HepG2 (cell line): ENCODE data around the gene ECD. TPM values are rescaled to one million over a fixed set of nuclear protein-coding genes. Genes with fewer than 3 reads are reported as not detected.

Source experiments
- ARHGAP35 ChIP-seq: sonication (generic); formaldehyde crosslinking; IDR thresholded peaks from 2 replicates; pipeline ENCODE4 v1.9.0; 2022; ENCODE audit warnings: mild to moderate bottlenecking, inconsistent platforms, moderate library complexity, missing genetic modification reagents, borderline replicate concordance
- CC2D1A ChIP-seq: sonication (generic); formaldehyde crosslinking; IDR thresholded peaks from 2 replicates; pipeline ENCODE4 v1.8.1; 2023; ENCODE audit warnings: mild to moderate bottlenecking, missing genetic modification reagents
- CCAR2 ChIP-seq: fragments of 200-400 bp; formaldehyde crosslinking; optimal IDR thresholded peaks from 2 replicates; pipeline ENCODE3; 2018; ENCODE audit warnings: low read depth, mild to moderate bottlenecking, low read length, moderate library complexity
- DMAP1 ChIP-seq: IDR thresholded peaks from 2 replicates; pipeline ENCODE4 v1.6.1; 2016
- DR1 ChIP-seq: sonication (generic); formaldehyde crosslinking; IDR thresholded peaks from 2 replicates; pipeline ENCODE4 v1.8.0; 2021; ENCODE audit warnings: mild to moderate bottlenecking, missing genetic modification reagents, inconsistent platforms
- ETV5 ChIP-seq: IDR thresholded peaks from 2 replicates; pipeline ENCODE4 v1.6.1; 2018; ENCODE audit warnings: missing biosample characterization, missing genetic modification reagents, inconsistent platforms, borderline replicate concordance
- HOXA9 ChIP-seq: sonication (generic); formaldehyde crosslinking; IDR thresholded peaks from 2 replicates; pipeline ENCODE4 v1.8.1; 2022; ENCODE audit warnings: missing genetic modification reagents, mild to moderate bottlenecking, moderate library complexity, borderline replicate concordance
- HOXD1 ChIP-seq: sonication (generic); formaldehyde crosslinking; IDR thresholded peaks from 2 replicates; pipeline ENCODE4 v1.5.0; 2020; ENCODE audit warnings: missing genetic modification reagents
- MATR3 ChIP-seq: sonication (generic); formaldehyde crosslinking; IDR thresholded peaks from 2 replicates; pipeline ENCODE4 v1.4.0; 2020; ENCODE audit warnings: missing genetic modification reagents
- MEF2D ChIP-seq: sonication (generic); formaldehyde crosslinking; IDR thresholded peaks from 2 replicates; pipeline ENCODE4 v1.5.1; 2020; ENCODE audit warnings: mild to moderate bottlenecking, missing genetic modification reagents
- MLLT10 ChIP-seq: sonication (generic); formaldehyde crosslinking; IDR thresholded peaks from 2 replicates; pipeline ENCODE4 v1.4.0; 2020; ENCODE audit warnings: missing genetic modification reagents
- MXI1 ChIP-seq: IDR thresholded peaks from 3 replicates; pipeline ENCODE4 v1.6.1; 2012; ENCODE audit warnings: low read depth, low read length, inconsistent platforms, borderline replicate concordance
- NR2F2 ChIP-seq: IDR thresholded peaks from 2 replicates; pipeline ENCODE4 v1.6.1; 2012; ENCODE audit warnings: low read depth, inconsistent platforms, borderline replicate concordance
- PHF21A ChIP-seq: sonication (generic); formaldehyde crosslinking; IDR thresholded peaks from 2 replicates; pipeline ENCODE4 v1.5.0; 2020; ENCODE audit warnings: mild to moderate bottlenecking, missing genetic modification reagents
- PHF8 ChIP-seq: sonication (generic); formaldehyde crosslinking; IDR thresholded peaks from 2 replicates; pipeline ENCODE4 v1.5.0; 2020; ENCODE audit warnings: missing genetic modification reagents
- RELA ChIP-seq: sonication (generic); formaldehyde crosslinking; IDR thresholded peaks from 2 replicates; pipeline ENCODE4 v1.4.0; 2020; ENCODE audit warnings: missing genetic modification reagents
- RXRB ChIP-seq: IDR thresholded peaks from 2 replicates; pipeline ENCODE4 v1.6.1; 2016; ENCODE audit warnings: borderline replicate concordance, missing genetic modification reagents, missing compliant biosample characterization
- SCMH1 ChIP-seq: sonication (generic); formaldehyde crosslinking; IDR thresholded peaks from 2 replicates; pipeline ENCODE4 v1.9.0; 2021; ENCODE audit warnings: missing genetic modification reagents, mild to moderate bottlenecking, borderline replicate concordance
- SP5 ChIP-seq: IDR thresholded peaks from 2 replicates; pipeline ENCODE4 v1.6.1; 2016; ENCODE audit warnings: low read depth, borderline replicate concordance
- SRSF9 ChIP-seq: fragments of 200-400 bp; formaldehyde crosslinking; IDR thresholded peaks from 2 replicates; pipeline ENCODE4 v1.6.1; 2018; ENCODE audit warnings: borderline replicate concordance, mild to moderate bottlenecking, low read depth, low read length; ENCODE audit not compliant: insufficient read depth, poor library complexity, severe bottlenecking
- TMF1 ChIP-seq: sonication (generic); formaldehyde crosslinking; IDR thresholded peaks from 2 replicates; pipeline ENCODE4 v1.8.1; 2022; ENCODE audit warnings: low read depth, missing genetic modification reagents
- ZMAT3 ChIP-seq: sonication (generic); formaldehyde crosslinking; conservative IDR thresholded peaks from 2 replicates; pipeline ENCODE4 v1.7.0; 2021; ENCODE audit warnings: missing genetic modification reagents
- ZNF562 ChIP-seq: sonication (generic); formaldehyde crosslinking; IDR thresholded peaks from 2 replicates; pipeline ENCODE4 v1.8.0; 2022; ENCODE audit warnings: missing genetic modification reagents, borderline replicate concordance
- ZNF776 ChIP-seq: sonication (generic); formaldehyde crosslinking; IDR thresholded peaks from 2 replicates; pipeline ENCODE4 v1.4.0; 2020; ENCODE audit warnings: mild to moderate bottlenecking, missing genetic modification reagents
- ZNF788 ChIP-seq: sonication (generic); formaldehyde crosslinking; IDR thresholded peaks from 2 replicates; pipeline ENCODE4 v1.5.0; 2020; ENCODE audit warnings: mild to moderate bottlenecking, missing genetic modification reagents, borderline replicate concordance
- polyA plus RNA-seq, 8 experiments: library from polyadenylated mRNA; depleted of rRNA in 3 of 8; stranded (reverse) in 7 of 8; unstranded in 1 of 8; fragments of >200 nt; fragmentation: Illumina TruSeq in 4 of 8; extraction: Trizol in 4 of 8; gene quantifications; 2 replicates each; pipeline versions ENCODE4 v1.2.1 to v1.2.3, GENCODE V29; 2011 to 2016; ENCODE audit warnings: low read depth in 4 of 8, missing spikeins in 1 of 8, mixed read lengths in 1 of 8; ENCODE audit not compliant: insufficient read depth in 1 of 8
- total RNA-seq, 5 experiments: library from RNA; depleted of rRNA; stranded (reverse); fragments of >200 nt; fragmentation: Illumina TruSeq; extraction: Trizol; gene quantifications; 2 replicates each; pipeline ENCODE4 v1.2.3, GENCODE V29; 2016; ENCODE audit warnings: low read depth in 1 of 5
- TF ChIP-seq, protein P1 (sequence below): IDR thresholded peaks from 2 replicates; pipeline ENCODE4 v1.6.1; 2016; ENCODE audit warnings: missing compliant biosample characterization, missing genetic modification reagents, borderline replicate concordance
- TF ChIP-seq, protein P2 (sequence below): sonication (generic); formaldehyde crosslinking; IDR thresholded peaks from 2 replicates; pipeline ENCODE4 v1.5.0; 2020; ENCODE audit warnings: missing genetic modification reagents
- TF ChIP-seq, protein P3 (sequence below): sonication (generic); formaldehyde crosslinking; IDR thresholded peaks from 2 replicates; pipeline ENCODE4 v1.5.1; 2020; ENCODE audit warnings: mild to moderate bottlenecking, missing genetic modification reagents

Gene ECD
- total and polyA plus RNA-seq, 2 of the 13 experiments (the other 11 are each of a cell fraction or from before 2014, with no cell fraction given) = 21.5 to 27.6 TPM

DNA sequence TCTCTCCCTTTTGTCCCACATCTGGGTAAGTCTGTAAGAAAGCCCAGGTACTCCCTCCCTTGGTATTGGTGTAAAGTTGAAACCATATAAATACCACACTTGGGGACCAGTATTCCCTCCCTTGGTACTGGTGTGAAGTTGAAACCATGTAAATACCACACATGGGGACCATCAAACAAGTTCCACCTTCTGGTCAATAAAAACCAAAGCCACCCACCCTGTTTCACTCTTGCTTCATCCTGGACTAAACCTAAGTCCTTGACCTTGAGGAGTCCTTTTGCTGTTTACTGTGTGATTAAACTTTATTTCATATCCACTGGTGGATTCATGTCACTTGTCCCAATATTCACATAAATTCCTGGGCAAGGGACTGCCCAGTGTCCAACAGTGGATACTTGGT is 79.5 kb downstream of the ECD start (continued):
- TF ChIP-seq ZNF562 (CRISPR knock-in tag) (no peak), MLLT10 (CRISPR knock-in tag) (no peak), ETV5 (CRISPR knock-in tag) (peak; percentile 34; the same call in 1 of the 2 replicates), ARHGAP35 (no peak), CC2D1A (CRISPR knock-in tag) (no peak), ZNF788 (CRISPR knock-in tag) (no peak), DR1 (CRISPR knock-in tag) (no peak), ZMAT3 (CRISPR knock-in tag) (no peak), DMAP1 (CRISPR knock-in tag) (no peak), PHF8 (CRISPR knock-in tag) (no peak), RXRB (CRISPR knock-in tag) (peak; percentile 57), SP5 (CRISPR knock-in tag) (0 out of 2 replicates have a peak, but pooled peaks have one; percentile 34), CCAR2 (no peak), RELA (peak; percentile 46; the same call in 1 of the 2 replicates), MATR3 (no peak), MEF2D (no peak), TMF1 (no peak), SCMH1 (CRISPR knock-in tag) (no peak), ZNF776 (no peak), NR2F2 (peak; percentile 60; the same call in 1 of the 2 replicates), HOXA9 (CRISPR knock-in tag) (no peak), SRSF9 (no peak), MXI1 (no peak; the same call in 2 of the 3 replicates), HOXD1 (CRISPR knock-in tag) (no peak), PHF21A (peak; percentile 59; the same call in 1 of the 2 replicates)
- TF ChIP-seq, protein P1, sequence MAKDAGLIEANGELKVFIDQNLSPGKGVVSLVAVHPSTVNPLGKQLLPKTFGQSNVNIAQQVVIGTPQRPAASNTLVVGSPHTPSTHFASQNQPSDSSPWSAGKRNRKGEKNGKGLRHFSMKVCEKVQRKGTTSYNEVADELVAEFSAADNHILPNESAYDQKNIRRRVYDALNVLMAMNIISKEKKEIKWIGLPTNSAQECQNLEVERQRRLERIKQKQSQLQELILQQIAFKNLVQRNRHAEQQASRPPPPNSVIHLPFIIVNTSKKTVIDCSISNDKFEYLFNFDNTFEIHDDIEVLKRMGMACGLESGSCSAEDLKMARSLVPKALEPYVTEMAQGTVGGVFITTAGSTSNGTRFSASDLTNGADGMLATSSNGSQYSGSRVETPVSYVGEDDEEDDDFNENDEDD (CRISPR knock-in tag) = no peak
- TF ChIP-seq, protein P2, sequence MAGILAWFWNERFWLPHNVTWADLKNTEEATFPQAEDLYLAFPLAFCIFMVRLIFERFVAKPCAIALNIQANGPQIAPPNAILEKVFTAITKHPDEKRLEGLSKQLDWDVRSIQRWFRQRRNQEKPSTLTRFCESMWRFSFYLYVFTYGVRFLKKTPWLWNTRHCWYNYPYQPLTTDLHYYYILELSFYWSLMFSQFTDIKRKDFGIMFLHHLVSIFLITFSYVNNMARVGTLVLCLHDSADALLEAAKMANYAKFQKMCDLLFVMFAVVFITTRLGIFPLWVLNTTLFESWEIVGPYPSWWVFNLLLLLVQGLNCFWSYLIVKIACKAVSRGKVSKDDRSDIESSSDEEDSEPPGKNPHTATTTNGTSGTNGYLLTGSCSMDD (CRISPR knock-in tag) = no peak
- TF ChIP-seq, protein P3, sequence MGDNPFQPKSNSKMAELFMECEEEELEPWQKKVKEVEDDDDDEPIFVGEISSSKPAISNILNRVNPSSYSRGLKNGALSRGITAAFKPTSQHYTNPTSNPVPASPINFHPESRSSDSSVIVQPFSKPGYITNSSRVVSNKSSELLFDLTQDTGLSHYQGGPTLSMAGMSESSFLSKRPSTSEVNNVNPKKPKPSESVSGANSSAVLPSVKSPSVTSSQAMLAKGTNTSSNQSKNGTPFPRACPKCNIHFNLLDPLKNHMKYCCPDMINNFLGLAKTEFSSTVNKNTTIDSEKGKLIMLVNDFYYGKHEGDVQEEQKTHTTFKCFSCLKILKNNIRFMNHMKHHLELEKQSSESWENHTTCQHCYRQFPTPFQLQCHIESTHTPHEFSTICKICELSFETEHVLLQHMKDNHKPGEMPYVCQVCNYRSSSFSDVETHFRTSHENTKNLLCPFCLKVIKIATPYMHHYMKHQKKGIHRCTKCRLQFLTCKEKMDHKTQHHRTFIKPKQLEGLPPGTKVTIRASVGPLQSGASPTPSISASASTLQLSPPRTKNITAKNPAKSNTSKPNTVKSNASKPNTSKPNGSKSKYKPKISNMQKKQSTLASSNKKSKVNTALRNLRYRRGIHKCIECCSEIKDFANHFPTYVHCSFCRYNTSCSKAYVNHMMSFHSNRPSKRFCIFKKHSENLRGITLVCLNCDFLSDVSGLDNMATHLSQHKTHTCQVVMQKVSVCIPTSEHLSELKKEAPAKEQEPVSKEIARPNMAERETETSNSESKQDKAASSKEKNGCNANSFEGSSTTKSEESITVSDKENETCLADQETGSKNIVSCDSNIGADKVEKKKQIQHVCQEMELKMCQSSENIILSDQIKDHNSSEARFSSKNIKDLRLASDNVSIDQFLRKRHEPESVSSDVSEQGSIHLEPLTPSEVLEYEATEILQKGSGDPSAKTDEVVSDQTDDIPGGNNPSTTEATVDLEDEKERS (CRISPR knock-in tag) = no peak
